SK-N-SH treated with all-trans-retinoic acid at 6 μM for 48 hours (cell line): ENCODE results near the gene DDX18.

Experiments
- ATAC-seq: fragments of 200-7000 bp; cut with Tn5 transposase; 3 replicates; pipeline ENCODE4 v1.9.1; 2020; ENCODE audit warnings: mild to moderate bottlenecking, moderate library complexity
- ARNTL ChIP-seq: fragments of 450-650 bp; formaldehyde crosslinking; IDR thresholded peaks from 2 replicates; pipeline ENCODE4 v1.5.0; 2020; ENCODE audit warnings: low read depth, mild to moderate bottlenecking, moderate library complexity, borderline replicate concordance
- BACH2 ChIP-seq: fragments of 250-450 bp; sonication (Bioruptor Pico); IDR thresholded peaks from 2 replicates; pipeline ENCODE4 v1.9.0; 2021; ENCODE audit warnings: mild to moderate bottlenecking, borderline replicate concordance
- CSDC2 ChIP-seq: fragments of 250-450 bp; sonication (Bioruptor Pico); IDR thresholded peaks from 2 replicates; pipeline ENCODE4 v1.5.0; 2020; ENCODE audit warnings: mild to moderate bottlenecking, moderate library complexity
- ESRRG ChIP-seq: fragments of 250-450 bp; sonication (Bioruptor Pico); IDR thresholded peaks from 2 replicates; pipeline ENCODE4 v1.6.1; 2021; ENCODE audit warnings: mild to moderate bottlenecking
- GLIS3 ChIP-seq: fragments of 250-450 bp; sonication (Bioruptor Pico); IDR thresholded peaks from 2 replicates; pipeline ENCODE4 v1.5.0; 2020; ENCODE audit warnings: mild to moderate bottlenecking, moderate library complexity
- ISL1 ChIP-seq: fragments of 250-450 bp; sonication (Bioruptor Pico); IDR thresholded peaks from 2 replicates; pipeline ENCODE4 v2.1.2; 2022; ENCODE audit warnings: mild to moderate bottlenecking, moderate library complexity
- PATZ1 ChIP-seq: fragments of 250-450 bp; sonication (Bioruptor Pico); IDR thresholded peaks from 2 replicates; pipeline ENCODE4 v1.8.0; 2020; ENCODE audit warnings: mild to moderate bottlenecking, moderate library complexity, borderline replicate concordance
- POU6F1 ChIP-seq: fragments of 250-450 bp; sonication (Bioruptor Pico); IDR thresholded peaks from 2 replicates; pipeline ENCODE4 v1.8.0; 2021; ENCODE audit warnings: low read depth, mild to moderate bottlenecking, moderate library complexity, borderline replicate concordance
- PPARA ChIP-seq: fragments of 250-450 bp; sonication (Bioruptor Pico); IDR thresholded peaks from 2 replicates; pipeline ENCODE4 v1.5.0; 2020; ENCODE audit warnings: mild to moderate bottlenecking, borderline replicate concordance
- RARB ChIP-seq: fragments of 250-450 bp; sonication (Bioruptor Pico); IDR thresholded peaks from 2 replicates; pipeline ENCODE4 v1.8.0; 2021; ENCODE audit warnings: mild to moderate bottlenecking, moderate library complexity
- SNAI2 ChIP-seq: fragments of 250-450 bp; sonication (Bioruptor Pico); IDR thresholded peaks from 2 replicates; pipeline ENCODE4 v1.5.0; 2020; ENCODE audit warnings: mild to moderate bottlenecking, moderate library complexity
- TCF4 ChIP-seq: fragments of 250-450 bp; sonication (Bioruptor Pico); IDR thresholded peaks from 2 replicates; pipeline ENCODE4 v1.8.0; 2021; ENCODE audit warnings: mild to moderate bottlenecking, moderate library complexity, borderline replicate concordance
- TSHZ2 ChIP-seq: fragments of 250-450 bp; sonication (Bioruptor Pico); IDR thresholded peaks from 2 replicates; pipeline ENCODE4 v1.5.0; 2020; ENCODE audit warnings: mild to moderate bottlenecking, moderate library complexity
- ZFP3 ChIP-seq: fragments of 250-450 bp; sonication (Bioruptor Pico); IDR thresholded peaks from 2 replicates; pipeline ENCODE4 v1.5.0; 2020; ENCODE audit warnings: mild to moderate bottlenecking, moderate library complexity
- ZFP30 ChIP-seq: fragments of 450-650 bp; formaldehyde crosslinking; IDR thresholded peaks from 2 replicates; pipeline ENCODE4 v1.5.0; 2022; ENCODE audit warnings: mild to moderate bottlenecking, moderate library complexity
- ZNF565 ChIP-seq: fragments of 450-650 bp; formaldehyde crosslinking; conservative IDR thresholded peaks from 2 replicates; pipeline ENCODE4 v1.5.0; 2020; ENCODE audit warnings: low read depth, mild to moderate bottlenecking, moderate library complexity
- ZNF70 ChIP-seq: fragments of 450-650 bp; formaldehyde crosslinking; IDR thresholded peaks from 2 replicates; pipeline ENCODE4 v1.5.0; 2020; ENCODE audit warnings: mild to moderate bottlenecking, moderate library complexity
- ZNF8 ChIP-seq: fragments of 450-650 bp; formaldehyde crosslinking; IDR thresholded peaks from 2 replicates; pipeline ENCODE4 v1.5.0; 2020; ENCODE audit warnings: mild to moderate bottlenecking, moderate library complexity
- TF ChIP-seq, protein P1 (sequence below): fragments of 250-450 bp; sonication (Bioruptor Pico); IDR thresholded peaks from 2 replicates; pipeline ENCODE4 v1.5.1; 2021; ENCODE audit warnings: mild to moderate bottlenecking, moderate library complexity

Gene DDX18

DNA sequence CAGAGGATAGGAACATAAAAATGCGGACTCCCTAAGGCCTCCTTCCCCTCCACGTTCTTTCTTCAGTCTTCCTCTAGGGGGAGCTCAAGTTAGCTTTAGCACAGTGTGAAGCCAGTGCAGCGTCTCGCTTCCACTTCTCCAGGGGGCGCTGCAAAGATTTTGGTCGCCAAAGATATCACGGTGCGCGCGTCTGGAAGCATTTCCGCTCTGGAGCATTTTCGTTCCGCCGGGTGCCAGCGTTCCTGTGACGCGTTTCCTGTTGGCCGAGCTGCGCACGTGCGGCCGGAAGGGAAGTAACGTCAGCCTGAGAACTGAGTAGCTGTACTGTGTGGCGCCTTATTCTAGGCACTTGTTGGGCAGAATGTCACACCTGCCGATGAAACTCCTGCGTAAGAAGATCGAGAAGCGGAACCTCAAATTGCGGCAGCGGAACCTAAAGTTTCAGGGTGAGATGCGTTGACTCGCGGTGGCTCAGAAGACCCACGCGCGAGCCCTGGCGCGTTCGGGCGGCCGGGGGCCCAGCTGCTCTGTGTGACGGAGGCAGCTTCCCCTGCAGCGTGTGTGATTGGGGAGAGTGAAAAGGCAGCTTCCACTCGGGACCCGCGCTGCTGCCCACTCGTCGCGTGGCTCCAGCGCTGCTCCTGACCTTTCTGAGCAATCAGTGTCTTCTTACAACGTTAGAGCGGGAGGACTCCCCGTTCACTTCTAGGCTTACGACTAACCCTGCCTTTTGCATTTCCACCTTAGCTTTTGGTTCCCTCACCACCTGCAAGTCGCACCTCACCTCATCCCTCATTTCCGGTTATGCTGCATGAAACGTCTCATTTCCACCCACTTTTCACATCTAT is at the start of gene DDX18:
DDX18 (plus strand) TSS at position 275 of the 848 bp plus-strand sequence; CDS start at position 362, 87 bp downstream.
- peak; percentile 99 for ATAC-seq
- TF ChIP-seq, protein P1, sequence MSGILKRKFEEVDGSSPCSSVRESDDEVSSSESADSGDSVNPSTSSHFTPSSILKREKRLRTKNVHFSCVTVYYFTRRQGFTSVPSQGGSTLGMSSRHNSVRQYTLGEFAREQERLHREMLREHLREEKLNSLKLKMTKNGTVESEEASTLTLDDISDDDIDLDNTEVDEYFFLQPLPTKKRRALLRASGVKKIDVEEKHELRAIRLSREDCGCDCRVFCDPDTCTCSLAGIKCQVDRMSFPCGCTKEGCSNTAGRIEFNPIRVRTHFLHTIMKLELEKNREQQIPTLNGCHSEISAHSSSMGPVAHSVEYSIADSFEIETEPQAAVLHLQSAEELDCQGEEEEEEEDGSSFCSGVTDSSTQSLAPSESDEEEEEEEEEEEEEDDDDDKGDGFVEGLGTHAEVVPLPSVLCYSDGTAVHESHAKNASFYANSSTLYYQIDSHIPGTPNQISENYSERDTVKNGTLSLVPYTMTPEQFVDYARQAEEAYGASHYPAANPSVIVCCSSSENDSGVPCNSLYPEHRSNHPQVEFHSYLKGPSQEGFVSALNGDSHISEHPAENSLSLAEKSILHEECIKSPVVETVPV = no peak
- TF ChIP-seq ZNF565 (CRISPR knock-in tag) (no peak), ZFP3 (0 out of 2 replicates have a peak, but pooled peaks have one; percentile 24)

GRCh38 chr2:117770730-117771129 is 43.8 kb upstream of the DDX18 start:
- ATAC-seq = no peak
- TF ChIP-seq, protein P1 = no peak
- TF ChIP-seq ZNF8 (CRISPR knock-in tag) (no peak), TCF4 (CRISPR knock-in tag) (no peak), ESRRG (CRISPR knock-in tag) (no peak), PATZ1 (CRISPR knock-in tag) (no peak), ISL1 (CRISPR knock-in tag) (no peak), BACH2 (CRISPR knock-in tag) (no peak), PPARA (CRISPR knock-in tag) (no peak), POU6F1 (CRISPR knock-in tag) (no peak), ARNTL (CRISPR knock-in tag) (no peak), ZNF70 (CRISPR knock-in tag) (no peak), GLIS3 (CRISPR knock-in tag) (no peak), RARB (CRISPR knock-in tag) (no peak), ZFP3 (no peak), TSHZ2 (no peak), CSDC2 (CRISPR knock-in tag) (no peak), SNAI2 (CRISPR knock-in tag) (no peak)

DNA sequence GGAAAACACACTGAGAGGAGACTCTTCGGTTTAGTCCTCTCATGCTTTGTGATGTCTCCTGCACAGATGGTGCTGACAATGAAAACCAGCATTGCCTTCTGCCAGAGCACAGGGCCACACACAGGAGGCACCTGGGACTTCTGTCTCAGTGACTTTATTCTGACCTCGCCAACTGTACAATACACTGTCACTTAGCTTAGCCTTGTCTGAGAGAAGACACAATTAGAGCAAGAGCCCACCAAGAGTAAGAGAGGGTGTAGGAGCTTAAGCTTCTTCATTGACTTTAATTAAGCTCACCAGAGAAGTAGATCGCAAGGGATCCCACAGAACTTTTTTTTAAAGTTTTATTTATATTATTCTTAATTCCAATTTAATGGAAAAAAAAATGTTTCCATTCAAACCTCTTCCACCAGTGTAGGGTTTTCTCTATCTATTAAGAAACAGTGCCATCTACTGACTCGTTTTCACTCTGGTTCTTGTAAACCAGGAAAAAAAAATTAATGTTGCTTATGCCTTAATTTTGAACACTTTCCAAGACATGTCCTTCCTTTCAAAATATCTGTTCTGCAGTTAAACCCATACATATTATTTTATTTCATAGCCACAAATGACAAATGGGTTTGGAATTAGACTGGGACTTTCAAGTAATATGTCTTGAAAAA is 42.4 kb upstream of the DDX18 start:
- peak; percentile 41; the same call in 1 of the 3 replicates for ATAC-seq
- TF ChIP-seq ZFP30 = no peak
- TF ChIP-seq PATZ1 (CRISPR knock-in tag) = no peak
- no peak for TF ChIP-seq ESRRG (CRISPR knock-in tag)
- no peak for TF ChIP-seq TSHZ2
- no peak for TF ChIP-seq ZNF565 (CRISPR knock-in tag)
- TF ChIP-seq POU6F1 (CRISPR knock-in tag) = no peak
- TF ChIP-seq PPARA (CRISPR knock-in tag) = no peak
- no peak for TF ChIP-seq SNAI2 (CRISPR knock-in tag)
